Upper lobe of left lung (tissue), 6 donors: Measurements from ENCODE around the gene SYNCRIP. TPM values are rescaled to one million over a fixed set of nuclear protein-coding genes. Genes with fewer than 3 reads are reported as not detected.
"Not testable (repeated sequence)": the region's sequence is repeated elsewhere in the genome, so short reads cannot be mapped to it uniquely, and the experiment has no call there.

Experiments
- ATAC-seq, 2 donors: fragments of 200-7000 bp; cut with Tn5 transposase; one replicate each; pipeline ENCODE4 v1.9.1; 2022; ENCODE audit warnings: mild to moderate bottlenecking in 2 of 2, moderate library complexity in 2 of 2; ENCODE audit not compliant: low FRiP score in 2 of 2
- DNase-seq, 2 donors: peaks; one replicate each; pipeline ENCODE4 v3.0.0-alpha.2; 2019 to 2020
- H3K27ac ChIP-seq, 4 donors: fragments of 200-600 bp; sonication (generic); one replicate each; pipeline ENCODE4 v1.5.1; 2016 to 2019
- H3K27me3 ChIP-seq, 4 donors: fragments of 200-600 bp; sonication (generic); one replicate each; pipeline ENCODE4 v1.5.1; 2017 to 2019
- H3K36me3 ChIP-seq, 4 donors: fragments of 200-600 bp; sonication (generic); one replicate each; pipeline ENCODE4 v1.5.1; 2016 to 2019
- H3K4me1 ChIP-seq, 4 donors: fragments of 200-600 bp; sonication (generic); one replicate each; pipeline ENCODE4 v1.5.1; 2018 to 2019
- H3K4me3 ChIP-seq, 4 donors: fragments of 200-600 bp; sonication (generic); one replicate each; pipeline ENCODE4 v1.5.1; 2017 to 2019; ENCODE audit warnings: mild to moderate bottlenecking in 2 of 4, moderate library complexity in 1 of 4
- H3K9me3 ChIP-seq, 4 donors: fragments of 200-600 bp; sonication (generic); one replicate each; pipeline ENCODE4 v1.5.1; 2018 to 2019
- EP300 ChIP-seq, 4 donors: sonication (generic); formaldehyde crosslinking; IDR thresholded peaks; one replicate each; pipeline ENCODE4 v1.5.1; 2017; ENCODE audit warnings: antibody characterized with exemption in 4 of 4, control low read depth in 2 of 4
- POLR2A ChIP-seq, 4 donors: fragments of 450-650 bp; IDR thresholded peaks; one replicate each; pipeline ENCODE4 v1.5.1; 2016 to 2017; ENCODE audit warnings: antibody characterized with exemption in 4 of 4, mild to moderate bottlenecking in 2 of 4
- POLR2AphosphoS5 ChIP-seq, 2 donors: sonication (generic); formaldehyde crosslinking; IDR thresholded peaks; one replicate each; pipeline ENCODE4 v1.5.1; 2017; ENCODE audit warnings: antibody characterized with exemption in 2 of 2
- WGBS, 2 donors: methylation state at CpG; one replicate each; pipeline ENCODE4 v1.1.5; 2017 to 2018; 5-methylcytosine and 5-hydroxymethylcytosine counted together
- total RNA-seq, 6 donors: library from RNA; depleted of rRNA in 4 of 6; stranded (reverse); fragments of >200 nt in 4 of 6; gene quantifications; one replicate each; pipeline versions ENCODE4 v1.1.0 to v1.2.1, GENCODE V29; 2016 to 2021
- TF ChIP-seq, protein P1 (sequence below), 6 experiments: fragments of 450-650 bp in 4 of 6; fragments of 200-600 bp in 2 of 6; sonication (generic) in 2 of 6; IDR thresholded peaks; one replicate each; pipeline ENCODE4 v1.5.1; 2016 to 2019; ENCODE audit warnings: antibody characterized with exemption in 6 of 6
- donor health status: DM: no; HTN: no; CAD: no; lungs with moderate emphysema.
- donor health status: DM: no; HTN: yes; CAD: no; lungs with severe emphysema.

Gene SYNCRIP
- total RNA-seq, 6 donors from 2014 or later = 30.4 to 87.8 (median 65.1) TPM

DNA sequence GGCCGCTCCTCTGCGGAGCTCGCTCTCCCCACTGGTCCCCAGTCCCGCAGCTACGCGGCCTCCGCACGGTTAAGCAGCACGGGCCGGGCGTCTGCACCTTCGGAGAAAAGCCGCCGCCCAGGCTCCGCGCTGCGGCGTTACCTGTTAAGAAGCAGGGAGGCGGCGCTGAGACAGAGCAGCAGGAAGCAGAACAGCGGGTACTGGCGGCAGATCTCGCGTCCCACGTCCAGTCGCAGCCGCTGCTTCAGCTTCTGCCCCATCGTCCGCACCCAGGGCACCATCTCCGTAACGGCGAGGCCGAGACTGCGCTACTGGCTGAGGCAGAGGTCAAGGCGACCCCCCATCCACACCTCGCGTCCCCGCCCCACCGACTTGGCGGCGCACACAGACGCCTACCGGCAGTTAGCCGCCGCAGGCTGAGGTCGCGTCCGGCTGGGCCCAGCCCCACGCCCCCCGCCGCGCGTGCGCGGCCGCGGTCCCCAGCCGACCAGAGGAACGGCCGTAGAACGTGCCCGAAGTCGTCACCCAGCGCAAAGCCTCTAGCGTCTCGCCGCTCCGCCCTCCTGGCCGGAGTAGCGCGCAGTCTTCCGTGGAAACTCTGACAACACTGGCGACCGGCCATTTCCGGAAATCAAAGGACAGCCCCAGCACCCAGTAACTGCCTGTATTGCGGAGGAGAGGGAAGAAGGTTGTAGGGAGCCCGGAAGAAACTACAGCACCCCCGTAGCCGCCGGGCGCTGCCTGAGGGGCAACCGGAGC lies 49.1 kb downstream of the SYNCRIP start, which contains the start of gene SNX14:
TSS of gene SNX14 (minus strand) at position 421 of the 759 bp plus-strand sequence. CDS start at position 281, 140 bp downstream.
- Histone ChIP-seq H3K4me1 (peaks cover 15 to 23% (median 20%) of the 10 kb centered on the region in 4 donors), H3K36me3 (no peaks in the 10 kb centered on the region), H3K27me3 (no peaks in the 10 kb centered on the region), H3K27ac (peak within 1 kb of the TSS; percentile 95 to 98 (median 96)), H3K9me3 (no peaks in the 10 kb centered on the region), H3K4me3 (peak within 1 kb of the TSS; percentile 59 to 79 (median 69))
- ATAC-seq (peak; percentile 98), DNase-seq (peak; percentile 96 to 98)
- 1% methylated on average over 14 to 64 of the region's 82 CpGs for WGBS, 2 donors
- TF ChIP-seq POLR2AphosphoS5 (IDR thresholded peaks at IDR 0.05) (peak; percentile 71 to 88), POLR2A (IDR thresholded peaks at IDR 0.05) (peak in 3 of 4 donors; percentile 71 to 95 (median 85)), EP300 (IDR thresholded peaks at IDR 0.05) (no peak)
- TF ChIP-seq, protein P1, sequence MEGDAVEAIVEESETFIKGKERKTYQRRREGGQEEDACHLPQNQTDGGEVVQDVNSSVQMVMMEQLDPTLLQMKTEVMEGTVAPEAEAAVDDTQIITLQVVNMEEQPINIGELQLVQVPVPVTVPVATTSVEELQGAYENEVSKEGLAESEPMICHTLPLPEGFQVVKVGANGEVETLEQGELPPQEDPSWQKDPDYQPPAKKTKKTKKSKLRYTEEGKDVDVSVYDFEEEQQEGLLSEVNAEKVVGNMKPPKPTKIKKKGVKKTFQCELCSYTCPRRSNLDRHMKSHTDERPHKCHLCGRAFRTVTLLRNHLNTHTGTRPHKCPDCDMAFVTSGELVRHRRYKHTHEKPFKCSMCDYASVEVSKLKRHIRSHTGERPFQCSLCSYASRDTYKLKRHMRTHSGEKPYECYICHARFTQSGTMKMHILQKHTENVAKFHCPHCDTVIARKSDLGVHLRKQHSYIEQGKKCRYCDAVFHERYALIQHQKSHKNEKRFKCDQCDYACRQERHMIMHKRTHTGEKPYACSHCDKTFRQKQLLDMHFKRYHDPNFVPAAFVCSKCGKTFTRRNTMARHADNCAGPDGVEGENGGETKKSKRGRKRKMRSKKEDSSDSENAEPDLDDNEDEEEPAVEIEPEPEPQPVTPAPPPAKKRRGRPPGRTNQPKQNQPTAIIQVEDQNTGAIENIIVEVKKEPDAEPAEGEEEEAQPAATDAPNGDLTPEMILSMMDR (IDR thresholded peaks at IDR 0.05) = peak in 3 of 6 experiments; percentile 47 to 57 (median 52)

DNA sequence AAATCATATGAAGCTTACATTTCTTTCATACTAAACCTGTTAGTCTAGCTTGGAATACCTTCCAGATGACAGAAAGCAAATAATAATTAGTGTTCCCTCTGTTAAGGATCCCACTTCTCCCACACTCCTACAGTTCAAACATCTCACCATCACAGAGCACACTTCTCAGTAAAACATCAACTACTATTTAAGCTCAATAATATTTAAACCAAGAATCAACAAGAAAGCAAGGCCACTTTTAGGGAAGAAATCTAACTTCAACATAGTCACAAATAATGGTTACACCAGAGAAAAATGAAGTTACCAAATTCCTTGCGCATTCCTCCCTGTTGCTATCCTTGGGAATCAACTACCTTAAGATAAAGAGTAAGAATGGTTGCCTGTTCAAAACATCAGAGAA lies 50.7 kb downstream of the SYNCRIP start:
- H3K27ac ChIP-seq = peak overlapping the region in 1 of 4 donors; percentile 95
- H3K4me3 ChIP-seq = peak overlapping the region in 3 of 4 donors; percentile 69 to 79 (median 69)
- peaks cover 15 to 23% (median 20%) of the 10 kb centered on the region in 4 donors for H3K4me1 ChIP-seq
- no peak for ATAC-seq
- WGBS, 2 donors = 63 to 74% methylated on average over 1 of the region's 1 CpG
- TF ChIP-seq, protein P1 (IDR thresholded peaks at IDR 0.05) = no peak
- TF ChIP-seq POLR2A (IDR thresholded peaks at IDR 0.05) (no peak), EP300 (IDR thresholded peaks at IDR 0.05) (no peak), POLR2AphosphoS5 (IDR thresholded peaks at IDR 0.05) (no peak)
- H3K9me3 ChIP-seq = no peaks in the 10 kb centered on the region
- DNase-seq = no peak
- peaks cover 0 to 6% (median 2%) of the 10 kb centered on the region in 4 donors for H3K36me3 ChIP-seq
- H3K27me3 ChIP-seq = no peaks in the 10 kb centered on the region

GRCh38 chr6:85591207-85591606 lies 51.5 kb downstream of the SYNCRIP start:
- 81 to 90% methylated on average over 1 of the region's 1 CpG for WGBS, 2 donors
- H3K4me1 ChIP-seq = peaks cover 15 to 23% (median 20%) of the 10 kb centered on the region in 4 donors
- no peak for ATAC-seq
- H3K9me3 ChIP-seq = no peaks in the 10 kb centered on the region
- H3K4me3 ChIP-seq = peak overlapping the region in 1 of 4 donors; percentile 69
- TF ChIP-seq EP300 (IDR thresholded peaks at IDR 0.05) (no peak), POLR2AphosphoS5 (IDR thresholded peaks at IDR 0.05) (no peak), POLR2A (IDR thresholded peaks at IDR 0.05) (no peak)
- TF ChIP-seq, protein P1 (IDR thresholded peaks at IDR 0.05) = no peak
- peaks cover 0 to 7% (median 2%) of the 10 kb centered on the region in 4 donors for H3K36me3 ChIP-seq
- H3K27ac ChIP-seq = no peak overlapping the region
- no peaks in the 10 kb centered on the region for H3K27me3 ChIP-seq
- no peak for DNase-seq

DNA sequence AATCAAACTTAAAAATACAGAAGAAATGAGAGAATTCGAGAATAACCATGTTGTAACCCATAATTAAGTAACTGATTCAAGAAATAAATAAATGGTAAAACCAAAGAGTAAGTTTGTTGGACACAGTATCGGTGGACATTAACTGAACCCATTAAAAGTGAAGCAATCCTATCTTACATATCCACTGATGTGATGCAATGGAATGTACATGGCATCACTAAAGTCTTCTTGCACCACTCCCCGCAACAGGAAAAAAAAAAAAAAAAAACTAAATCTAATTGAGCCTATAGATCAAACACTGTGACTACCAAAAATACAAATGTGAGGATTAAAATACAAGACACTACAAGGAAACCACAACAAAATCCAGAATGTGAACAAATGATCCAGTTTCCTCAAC lies 56.9 kb downstream of the SYNCRIP start:
- H3K27ac ChIP-seq = no peak overlapping the region
- ATAC-seq (no peak), DNase-seq (no peak)
- no peaks in the 10 kb centered on the region for H3K27me3 ChIP-seq
- 79 to 89% methylated on average over 3 of the region's 3 CpGs for WGBS, 2 donors
- TF ChIP-seq POLR2AphosphoS5 (IDR thresholded peaks at IDR 0.05) = no peak
- no peak for TF ChIP-seq POLR2A (IDR thresholded peaks at IDR 0.05)
- H3K9me3 ChIP-seq = peaks cover 0 to 12% (median 8%) of the 10 kb centered on the region in 4 donors
- H3K36me3 ChIP-seq = peaks cover 0 to 7% (median 2%) of the 10 kb centered on the region in 4 donors
- peaks cover 0 to 10% (median 1%) of the 10 kb centered on the region in 4 donors for H3K4me1 ChIP-seq
- no peak overlapping the region for H3K4me3 ChIP-seq

GRCh38 chr6:85582832-85583231 lies 59.9 kb downstream of the SYNCRIP start:
- not testable (repeated sequence) for ATAC-seq, H3K27ac ChIP-seq, H3K4me3 ChIP-seq, DNase-seq, H3K36me3 ChIP-seq, H3K27me3 ChIP-seq
- WGBS, 2 donors = 94% methylated on average over 4 of the region's 4 CpGs
- H3K9me3 ChIP-seq = peaks cover 0 to 12% (median 8%) of the 10 kb centered on the region in 4 donors
- H3K4me1 ChIP-seq = peaks cover 9 to 21% (median 17%) of the 10 kb centered on the region in 4 donors
